HCT116 (cell line): ENCODE results near the gene HAO1. TPM values are rescaled to one million over a fixed set of nuclear protein-coding genes. Genes with fewer than 3 reads are reported as not detected.

ENCODE experiments used
- ATAC-seq: fragments of 200-7000 bp; cut with Tn5 transposase; 2 replicates; pipeline ENCODE4 v1.9.1; 2020; ENCODE audit warnings: mild to moderate bottlenecking, moderate library complexity
- BruUV-seq: library from RNA; stranded (reverse); fragments of 400-500 nt; replicated peaks from 2 replicates; lab custom pipeline; 2021; lab: Mats Ljungman, UMichigan
- CTCF ChIA-PET: fragments of 300-600 bp; sonication (Branson Sonifier 250); formaldehyde crosslinking; loops from one replicate; lab custom pipeline; 2021; ENCODE audit warnings: antibody characterized with exemption; lab: Charles Lee
- POLR2A ChIA-PET: fragments of 300-600, 350-600 bp; sonication (Branson Sonifier 250); formaldehyde crosslinking; loops from one replicate; lab custom pipeline; 2021; ENCODE audit warnings: antibody characterized with exemption; lab: Charles Lee
- RAD21 ChIA-PET, 2 experiments: fragments of 300-600 bp; sonication (Branson Sonifier 250); formaldehyde crosslinking; loops; one replicate each; lab custom pipeline; 2023; ENCODE audit warnings: low total read pairs in 2 of 2; ENCODE audit not compliant: uncharacterized antibody in 2 of 2, unreplicated experiment in 2 of 2, low non-redundant PET in 1 of 2; lab: Charles Lee
- DNase-seq: peaks from one replicate; pipeline ENCODE4 v3.0.0-alpha.2; 2010; ENCODE audit warnings: low read depth, low spot score
- H2AFZ ChIP-seq: fragments of 200-600 bp; shearing (Covaris generic), sonication (generic); 2 replicates; pipeline ENCODE4 v1.6.1; 2017; ENCODE audit warnings: low read depth, mixed run types, mixed read lengths, antibody characterized with exemption, low read length; ENCODE audit not compliant: poor library complexity, severe bottlenecking
- H3K27ac ChIP-seq: 2 replicates; pipeline ENCODE4 v1.5.1; 2012; ENCODE audit warnings: low read depth, low read length
- H3K27me3 ChIP-seq: fragments of 200-600 bp; sonication (generic); 2 replicates; pipeline ENCODE4 v1.6.1; 2016; ENCODE audit warnings: mixed run types, low read length, mixed read lengths; ENCODE audit not compliant: insufficient read depth
- H3K36me3 ChIP-seq, 2 experiments: fragments of 200-500 bp in 1 of 2; fragments of 200-600 bp in 1 of 2; sonication (Bioruptor generic) in 1 of 2; sonication (generic) in 1 of 2; 2 replicates each; pipeline versions ENCODE4 v1.5.1 to v1.6.1; 2014 to 2016; ENCODE audit warnings: low read length in 2 of 2, inconsistent platforms in 1 of 2, mixed read lengths in 1 of 2, mixed run types in 1 of 2; ENCODE audit not compliant: insufficient read depth in 2 of 2, control insufficient read depth in 1 of 2
- H3K4me1 ChIP-seq, 2 experiments: fragments of 200-600 bp in 1 of 2; sonication (generic) in 1 of 2; 2 replicates each; pipeline versions ENCODE4 v1.5.1 to v1.6.1; 2012 to 2017; ENCODE audit warnings: low read length in 2 of 2, inconsistent platforms in 1 of 2, mild to moderate bottlenecking in 1 of 2, mixed read lengths in 1 of 2, mixed run types in 1 of 2, moderate library complexity in 1 of 2; ENCODE audit not compliant: insufficient read depth in 2 of 2, control insufficient read depth in 1 of 2
- H3K4me2 ChIP-seq: fragments of 200-600 bp; sonication (generic); 2 replicates; pipeline ENCODE4 v1.6.1; 2017; ENCODE audit warnings: mixed run types, low read length, mixed read lengths
- H3K4me3 ChIP-seq, 2 experiments: fragments of 200-600 bp in 1 of 2; sonication (generic) in 1 of 2; replicated peaks in 1 of 2; 2 replicates each; pipeline ENCODE4 v1.5.1; 2011 to 2016; ENCODE audit warnings: low read length in 2 of 2, control low read depth in 1 of 2, low read depth in 1 of 2, mild to moderate bottlenecking in 1 of 2, mixed read lengths in 1 of 2, mixed run types in 1 of 2
- H3K79me2 ChIP-seq: fragments of 200-600 bp; sonication (generic); 2 replicates; pipeline ENCODE4 v1.6.1; 2017; ENCODE audit warnings: mild to moderate bottlenecking, mixed run types, low read length, moderate library complexity, mixed read lengths; ENCODE audit not compliant: insufficient read depth
- H3K9ac ChIP-seq: fragments of 200-600 bp; sonication (generic); 2 replicates; pipeline ENCODE4 v1.6.1; 2016; ENCODE audit warnings: low read length, mixed read lengths
- H3K9me2 ChIP-seq: fragments of 200-600 bp; sonication (generic), shearing (Covaris generic); 2 replicates; pipeline ENCODE4 v1.6.1; 2017; ENCODE audit warnings: mixed run types, mild to moderate bottlenecking, moderate library complexity; ENCODE audit not compliant: insufficient read depth
- H3K9me3 ChIP-seq, 2 experiments: fragments of 200-500 bp in 1 of 2; fragments of 200-600 bp in 1 of 2; sonication (Bioruptor generic) in 1 of 2; sonication (generic) in 1 of 2; 2 replicates each; pipeline ENCODE4 v1.6.1; 2014 to 2017; ENCODE audit warnings: low read length in 2 of 2, mixed read lengths in 2 of 2, inconsistent platforms in 1 of 2, low read depth in 1 of 2, mild to moderate bottlenecking in 1 of 2, mixed run types in 1 of 2, moderate library complexity in 1 of 2; ENCODE audit not compliant: control insufficient read depth in 1 of 2, insufficient read depth in 1 of 2
- H4K20me1 ChIP-seq: fragments of 200-600 bp; sonication (generic), shearing (Covaris generic); 2 replicates; pipeline ENCODE4 v1.6.1; 2017; ENCODE audit warnings: mixed run types, mild to moderate bottlenecking, moderate library complexity; ENCODE audit not compliant: insufficient read depth
- CBX3 ChIP-seq: IDR thresholded peaks from 2 replicates; pipeline ENCODE4 v1.6.1; 2012; ENCODE audit warnings: low read depth
- ELF1 ChIP-seq: IDR thresholded peaks from 2 replicates; pipeline ENCODE4 v1.6.1; 2012; ENCODE audit warnings: low read depth, borderline replicate concordance
- EZH2phosphoT487 ChIP-seq: fragments of 200-600 bp; IDR thresholded peaks from 2 replicates; pipeline ENCODE4 v1.6.1; 2018; ENCODE audit warnings: antibody characterized with exemption, borderline replicate concordance
- JUND ChIP-seq: IDR thresholded peaks from 2 replicates; pipeline ENCODE4 v1.6.1; 2012
- POLR2A ChIP-seq: IDR thresholded peaks from 2 replicates; pipeline ENCODE4 v1.7.0; 2011; ENCODE audit warnings: borderline replicate concordance; ENCODE audit not compliant: insufficient read depth, insufficient read length; ENCODE audit errors: extremely low read depth
- POLR2AphosphoS5 ChIP-seq: IDR thresholded peaks from 2 replicates; pipeline ENCODE4 v1.6.1; 2011; ENCODE audit warnings: mild to moderate bottlenecking, low read depth, low read length, moderate library complexity
- RAD21 ChIP-seq: IDR thresholded peaks from 2 replicates; pipeline ENCODE4 v1.6.1; 2012; ENCODE audit warnings: low read depth, mild to moderate bottlenecking
- SP1 ChIP-seq: IDR thresholded peaks from 2 replicates; pipeline ENCODE4 v1.6.1; 2012; ENCODE audit warnings: low read depth
- SRF ChIP-seq: IDR thresholded peaks from 2 replicates; pipeline ENCODE4 v1.6.1; 2012; ENCODE audit warnings: low read depth
- YY1 ChIP-seq: IDR thresholded peaks from 2 replicates; pipeline ENCODE4 v1.6.1; 2011; ENCODE audit warnings: low read length, low read depth, moderate library complexity, mild to moderate bottlenecking; ENCODE audit not compliant: insufficient replicate concordance; ENCODE audit errors: extremely low read depth
- ZFX ChIP-seq: fragments of 450-650 bp; IDR thresholded peaks from 2 replicates; pipeline ENCODE4 v1.6.1; 2017
- intact Hi-C: fragments of 100-400 bp; cut with micrococcal nuclease; formaldehyde crosslinking; loops from 2 replicates; pipeline ENCODE4 v1.10.0; 2022
- total RNA-seq: library from RNA; stranded (reverse); gene quantifications from one replicate; pipeline ENCODE4 v1.2.1, GENCODE V29; 2021; ENCODE audit not compliant: unreplicated experiment
- TF ChIP-seq, protein P1 (sequence below): IDR thresholded peaks from 2 replicates; pipeline ENCODE4 v1.6.1; 2012; ENCODE audit warnings: low read depth

The HAO1 gene
- total RNA-seq, 1 experiment from 2014 or later: 0.12 TPM

- TF ChIP-seq RAD21 (no peak), POLR2AphosphoS5 (no peak), SP1 (no peak), EZH2phosphoT487 (no peak), ELF1 (no peak), SRF (no peak), CBX3 (no peak)
Measured at GRCh38 chr20:7984192-7984591, 43.9 kb upstream of the HAO1 start (continued).

DNA sequence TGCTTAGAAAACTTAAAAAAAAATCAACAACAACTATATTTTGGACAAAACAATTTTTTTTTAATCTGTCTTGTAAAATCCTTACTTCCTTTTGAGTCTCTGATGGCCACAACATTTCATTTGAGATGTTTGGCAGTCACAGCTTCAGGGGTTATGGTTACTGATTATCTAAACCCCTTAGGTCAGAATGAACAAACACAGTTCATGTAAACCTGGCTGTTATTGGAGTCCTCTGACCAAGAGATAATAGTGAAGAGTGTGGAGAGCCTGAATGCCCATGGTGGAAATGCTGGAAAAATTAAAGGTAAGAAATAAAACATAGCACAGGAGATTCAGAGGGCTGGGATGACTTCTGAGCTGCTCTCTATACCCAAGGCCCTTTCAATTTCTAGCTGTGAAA, 41.1 kb upstream of the HAO1 start:
- no peaks in the 10 kb centered on the region for H3K79me2 ChIP-seq
- CTCF ChIA-PET: interaction anchor here (1.0 to 1.9 kb wide), 3 partner anchors 62 to 741 kb away, joined by 3 to 7 read pairs (median 5); no protein-coding TSS in a partner anchor
- no peaks in the 10 kb centered on the region for H3K36me3 ChIP-seq
- H3K27me3 ChIP-seq: no peaks in the 10 kb centered on the region
- no TSS peak for BruUV-seq
- H3K9ac ChIP-seq: no peak overlapping the region
- TF ChIP-seq RAD21 (no peak), POLR2A (no peak), ELF1 (no peak), JUND (no peak), ZFX (no peak), YY1 (no peak)
- TF ChIP-seq, protein P1, sequence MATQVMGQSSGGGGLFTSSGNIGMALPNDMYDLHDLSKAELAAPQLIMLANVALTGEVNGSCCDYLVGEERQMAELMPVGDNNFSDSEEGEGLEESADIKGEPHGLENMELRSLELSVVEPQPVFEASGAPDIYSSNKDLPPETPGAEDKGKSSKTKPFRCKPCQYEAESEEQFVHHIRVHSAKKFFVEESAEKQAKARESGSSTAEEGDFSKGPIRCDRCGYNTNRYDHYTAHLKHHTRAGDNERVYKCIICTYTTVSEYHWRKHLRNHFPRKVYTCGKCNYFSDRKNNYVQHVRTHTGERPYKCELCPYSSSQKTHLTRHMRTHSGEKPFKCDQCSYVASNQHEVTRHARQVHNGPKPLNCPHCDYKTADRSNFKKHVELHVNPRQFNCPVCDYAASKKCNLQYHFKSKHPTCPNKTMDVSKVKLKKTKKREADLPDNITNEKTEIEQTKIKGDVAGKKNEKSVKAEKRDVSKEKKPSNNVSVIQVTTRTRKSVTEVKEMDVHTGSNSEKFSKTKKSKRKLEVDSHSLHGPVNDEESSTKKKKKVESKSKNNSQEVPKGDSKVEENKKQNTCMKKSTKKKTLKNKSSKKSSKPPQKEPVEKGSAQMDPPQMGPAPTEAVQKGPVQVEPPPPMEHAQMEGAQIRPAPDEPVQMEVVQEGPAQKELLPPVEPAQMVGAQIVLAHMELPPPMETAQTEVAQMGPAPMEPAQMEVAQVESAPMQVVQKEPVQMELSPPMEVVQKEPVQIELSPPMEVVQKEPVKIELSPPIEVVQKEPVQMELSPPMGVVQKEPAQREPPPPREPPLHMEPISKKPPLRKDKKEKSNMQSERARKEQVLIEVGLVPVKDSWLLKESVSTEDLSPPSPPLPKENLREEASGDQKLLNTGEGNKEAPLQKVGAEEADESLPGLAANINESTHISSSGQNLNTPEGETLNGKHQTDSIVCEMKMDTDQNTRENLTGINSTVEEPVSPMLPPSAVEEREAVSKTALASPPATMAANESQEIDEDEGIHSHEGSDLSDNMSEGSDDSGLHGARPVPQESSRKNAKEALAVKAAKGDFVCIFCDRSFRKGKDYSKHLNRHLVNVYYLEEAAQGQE: no peak
- TF ChIP-seq, all 23 proteins: peak for 0
- H3K9me3 ChIP-seq: no peaks in the 10 kb centered on the region
- no peak overlapping the region for H2AFZ ChIP-seq
- no peak for DNase-seq
- POLR2A ChIA-PET: no interaction called here
- no peak overlapping the region for H3K4me3 ChIP-seq
- peaks cover 0 to 5% of the 10 kb centered on the region in 2 experiments; a peak in 1 of 4 replicates for H3K4me1 ChIP-seq
- no peaks in the 10 kb centered on the region for H3K9me2 ChIP-seq
- intact Hi-C loops: no loop called here
- H3K27ac ChIP-seq: no peak overlapping the region
- no peaks in the 10 kb centered on the region for H4K20me1 ChIP-seq
- RAD21 ChIA-PET: no interaction called here
- no peak overlapping the region for H3K4me2 ChIP-seq
- ATAC-seq: no peak
